H1 (cell line): ENCODE results near the gene HINT2. TPM values are rescaled to one million over a fixed set of nuclear protein-coding genes. Genes with fewer than 3 reads are reported as not detected.

Experiments
- CTCF ChIA-PET: fragments of 300-600 bp; sonication (Branson Sonifier 250); formaldehyde crosslinking; loops from one replicate; lab custom pipeline; 2021; ENCODE audit not compliant: partially characterized antibody; lab: Charles Lee
- POLR2A ChIA-PET: fragments of 300-600 bp; sonication (Branson Sonifier 250); formaldehyde crosslinking; loops from one replicate; lab custom pipeline; 2021; ENCODE audit warnings: inconsistent platforms; ENCODE audit not compliant: partially characterized antibody; lab: Charles Lee
- DNase-seq, 2 experiments: peaks; one replicate each; pipeline versions ENCODE4 v3.0.0 to v3.0.0-alpha.2; 2010 to 2022; ENCODE audit warnings: low spot score in 2 of 2, low read depth in 1 of 2, mixed read lengths in 1 of 2
- FAIRE-seq: peaks from 2 replicates; lab custom pipeline; 2011; peaks lifted over from hg19 to GRCh38; lab: Jason Lieb, UNC
- H2AFZ ChIP-seq: 2 replicates; pipeline ENCODE4 v1.8.1; 2012; ENCODE audit warnings: low read length, inconsistent platforms
- H2AK5ac ChIP-seq: 2 replicates; pipeline ENCODE4 v1.6.1; 2013; ENCODE audit warnings: low read depth, low read length
- H2BK120ac ChIP-seq: replicated peaks from 2 replicates; pipeline ENCODE3; 2013; ENCODE audit warnings: low read depth, low read length, inconsistent platforms
- H2BK12ac ChIP-seq: 2 replicates; pipeline ENCODE4 v1.6.1; 2013; ENCODE audit warnings: low read depth, low read length
- H2BK15ac ChIP-seq: 2 replicates; pipeline ENCODE4 v1.6.1; 2013; ENCODE audit warnings: low read length
- H2BK20ac ChIP-seq: 2 replicates; pipeline ENCODE4 v1.6.1; 2013; ENCODE audit warnings: low read length
- H2BK5ac ChIP-seq: 2 replicates; pipeline ENCODE4 v1.6.1; 2013; ENCODE audit warnings: low read depth, low read length
- H3K14ac ChIP-seq: 2 replicates; pipeline ENCODE4 v1.6.1; 2013; ENCODE audit warnings: inconsistent platforms; ENCODE audit not compliant: insufficient read length
- H3K18ac ChIP-seq: 2 replicates; pipeline ENCODE4 v1.6.1; 2013; ENCODE audit warnings: low read length; ENCODE audit errors: extremely low read depth
- H3K23ac ChIP-seq: 2 replicates; pipeline ENCODE4 v1.6.1; 2013; ENCODE audit warnings: inconsistent platforms; ENCODE audit not compliant: insufficient read length
- H3K23me2 ChIP-seq: 2 replicates; pipeline ENCODE4 v1.6.1; 2013; ENCODE audit warnings: low read depth, low read length
- H3K27ac ChIP-seq: 2 replicates; pipeline ENCODE4 v1.6.1; 2011; ENCODE audit warnings: low read depth, low read length, inconsistent platforms
- H3K27me3 ChIP-seq, 4 experiments: replicated peaks in 1 of 4; 1 replicate in 1 of 4; 2 replicates in 3 of 4; pipeline versions ENCODE4 v1.6.1 to v1.8.1; 2011 to 2013; ENCODE audit warnings: low read length in 3 of 4, mild to moderate bottlenecking in 3 of 4, inconsistent platforms in 2 of 4, mixed read lengths in 2 of 4, moderate library complexity in 1 of 4; ENCODE audit not compliant: control insufficient read depth in 3 of 4, insufficient read depth in 3 of 4; ENCODE audit errors: extremely low read depth in 1 of 4
- H3K36me3 ChIP-seq, 4 experiments: 2 replicates each; pipeline versions ENCODE4 v1.6.1 to v1.8.1; 2011 to 2013; ENCODE audit warnings: mild to moderate bottlenecking in 4 of 4, low read length in 3 of 4, moderate library complexity in 2 of 4, control low read depth in 1 of 4, inconsistent platforms in 1 of 4; ENCODE audit not compliant: insufficient read depth in 4 of 4, control insufficient read depth in 2 of 4
- H3K4ac ChIP-seq: replicated peaks from 2 replicates; pipeline ENCODE3; 2013; ENCODE audit warnings: low read length, low read depth, mixed read lengths, inconsistent platforms; ENCODE audit not compliant: insufficient read length
- H3K4me1 ChIP-seq, 4 experiments: replicated peaks in 1 of 4; 1 replicate in 1 of 4; 2 replicates in 3 of 4; pipeline versions ENCODE4 v1.6.1 to v1.8.1; 2011 to 2013; ENCODE audit warnings: low read length in 3 of 4, inconsistent platforms in 2 of 4, mixed read lengths in 1 of 4; ENCODE audit not compliant: insufficient read depth in 4 of 4, control insufficient read depth in 3 of 4
- H3K4me2 ChIP-seq, 2 experiments: 2 replicates each; pipeline versions ENCODE4 v1.6.1 to v1.8.1; 2011 to 2013; ENCODE audit warnings: low read depth in 2 of 2, low read length in 2 of 2, control low read depth in 1 of 2, inconsistent platforms in 1 of 2, mild to moderate bottlenecking in 1 of 2; ENCODE audit not compliant: insufficient read depth in 1 of 2
- H3K4me3 ChIP-seq, 4 experiments: fragments of 200-600, 300-600 bp in 1 of 4; sonication (generic), shearing (Covaris generic), sonication (Bioruptor Twin) in 1 of 4; 2 replicates each; pipeline versions ENCODE4 v1.5.1 to v1.8.1; 2011 to 2016; ENCODE audit warnings: low read length in 4 of 4, low read depth in 3 of 4, control low read depth in 2 of 4, inconsistent platforms in 2 of 4, mild to moderate bottlenecking in 2 of 4, mixed read lengths in 1 of 4, moderate library complexity in 1 of 4; ENCODE audit not compliant: insufficient read depth in 2 of 4; ENCODE audit errors: extremely low read depth in 1 of 4
- H3K56ac ChIP-seq: replicated peaks from 2 replicates; pipeline ENCODE3; 2013; ENCODE audit warnings: low read depth, mild to moderate bottlenecking, mixed read lengths, low read length, inconsistent platforms; ENCODE audit not compliant: insufficient read length
- H3K79me1 ChIP-seq: 2 replicates; pipeline ENCODE4 v1.6.1; 2013; ENCODE audit warnings: low read depth, low read length, control low read depth
- H3K79me2 ChIP-seq, 2 experiments: 2 replicates each; pipeline versions ENCODE4 v1.6.1 to v1.8.1; 2012 to 2013; ENCODE audit warnings: low read length in 2 of 2, mild to moderate bottlenecking in 2 of 2, inconsistent platforms in 1 of 2; ENCODE audit not compliant: insufficient read depth in 2 of 2, control insufficient read depth in 1 of 2
- H3K9ac ChIP-seq, 4 experiments: replicated peaks in 1 of 4; 1 replicate in 1 of 4; 2 replicates in 3 of 4; pipeline versions ENCODE4 v1.6.1 to v1.8.1; 2011 to 2013; ENCODE audit warnings: low read depth in 3 of 4, low read length in 3 of 4, control low read depth in 2 of 4, mild to moderate bottlenecking in 2 of 4, moderate library complexity in 2 of 4, inconsistent platforms in 1 of 4; ENCODE audit errors: extremely low read depth in 1 of 4
- H3K9me3 ChIP-seq, 2 experiments: 2 replicates each; pipeline versions ENCODE4 v1.6.1 to v1.8.1; 2012 to 2013; ENCODE audit warnings: mild to moderate bottlenecking in 2 of 2, moderate library complexity in 2 of 2, control low read depth in 1 of 2, inconsistent platforms in 1 of 2, low read depth in 1 of 2, low read length in 1 of 2, mixed read lengths in 1 of 2; ENCODE audit not compliant: insufficient read depth in 2 of 2
- H4K20me1 ChIP-seq, 2 experiments: replicated peaks in 1 of 2; 2 replicates each; pipeline versions ENCODE3 to v1.8.1; 2011 to 2013; ENCODE audit warnings: inconsistent platforms in 2 of 2, low read length in 2 of 2, mild to moderate bottlenecking in 1 of 2; ENCODE audit not compliant: insufficient read depth in 2 of 2, control insufficient read depth in 1 of 2
- H4K5ac ChIP-seq: 2 replicates; pipeline ENCODE4 v1.6.1; 2013; ENCODE audit warnings: low read length, low read depth, mixed read lengths, inconsistent platforms; ENCODE audit not compliant: insufficient read length
- H4K8ac ChIP-seq: 2 replicates; pipeline ENCODE4 v1.8.0; 2013; ENCODE audit warnings: mild to moderate bottlenecking, moderate library complexity, low read length, inconsistent platforms; ENCODE audit not compliant: insufficient read depth; ENCODE audit errors: extremely low read depth
- H4K91ac ChIP-seq: replicated peaks from 2 replicates; pipeline ENCODE3; 2013; ENCODE audit warnings: low read length, mixed read lengths, inconsistent platforms; ENCODE audit not compliant: insufficient read length
- BACH1 ChIP-seq: IDR thresholded peaks from 2 replicates; pipeline ENCODE4 v1.6.1; 2012; ENCODE audit warnings: low read length, improper control_type of control experiment
- CHD2 ChIP-seq: IDR thresholded peaks from 2 replicates; pipeline ENCODE4 v1.6.1; 2012; ENCODE audit warnings: low read length, improper control_type of control experiment
- GTF2F1 ChIP-seq: IDR thresholded peaks from 2 replicates; pipeline ENCODE4 v1.6.1; 2012; ENCODE audit warnings: low read depth, low read length, improper control_type of control experiment, borderline replicate concordance
- HDAC6 ChIP-seq: IDR thresholded peaks from one replicate; pipeline ENCODE4 v1.7.1; 2012; ENCODE audit warnings: low read depth, mild to moderate bottlenecking, inconsistent platforms, low read length, moderate library complexity
- KDM1A ChIP-seq: fragments of 200-600, 300-600 bp; sonication (generic); IDR thresholded peaks from 2 replicates; pipeline ENCODE4 v1.7.1; 2016; ENCODE audit warnings: mild to moderate bottlenecking, low read length, borderline replicate concordance
- MAX ChIP-seq: IDR thresholded peaks from 2 replicates; pipeline ENCODE4 v1.6.1; 2012; ENCODE audit warnings: inconsistent platforms
- PHF8 ChIP-seq: fragments of 200-600 bp; sonication (generic); conservative IDR thresholded peaks from 2 replicates; pipeline ENCODE4 v1.7.1; 2012; ENCODE audit warnings: low read depth, mild to moderate bottlenecking, inconsistent platforms, low read length, moderate library complexity
- RXRA ChIP-seq: IDR thresholded peaks from 2 replicates; pipeline ENCODE4 v1.6.1; 2011; ENCODE audit warnings: low read depth, mild to moderate bottlenecking, low read length, moderate library complexity; ENCODE audit not compliant: insufficient read depth
- WGBS, 2 experiments: shearing (Covaris generic) in 1 of 2; methylation state at CpG; one replicate each; pipeline versions ENCODE4 v1.1.6 to v1.1.7; 2013 to 2015; ENCODE audit warnings: low lambda C conversion rate in 2 of 2, mixed read lengths in 2 of 2, inconsistent platforms in 1 of 2, low coverage in 1 of 2, missing lambda C conversion rate in 1 of 2; ENCODE audit not compliant: insufficient replicate concordance in 2 of 2, insufficient coverage in 1 of 2, insufficient read length in 1 of 2; ENCODE audit errors: extremely low coverage in 1 of 2, missing lambda C conversion rate in 1 of 2; 5-methylcytosine and 5-hydroxymethylcytosine counted together
- polyA plus RNA-seq, 7 experiments: library from polyadenylated mRNA; depleted of rRNA in 3 of 7; stranded (reverse) in 5 of 7; unstranded in 2 of 7; fragments of >200 nt in 5 of 7; fragments of 200-250 nt in 2 of 7; gene quantifications; 1 replicate in 5 of 7; 2 replicates in 1 of 7; 4 replicates in 1 of 7; pipeline versions ENCODE4 v1.2.1 to v1.2.3, GENCODE V29; 2011 to 2013; ENCODE audit warnings: missing spikeins in 2 of 7, mixed read lengths in 2 of 7
- total RNA-seq: library from RNA; stranded (reverse); fragmentation: NEBNext Ultra II Directional; extraction: Animal tissue kit (Norgen Biotek cat#: 25700); gene quantifications from 2 replicates; pipeline ENCODE4 v1.2.1, GENCODE V29; 2021

The HINT2 gene
- total and polyA plus RNA-seq, 2 of the 8 experiments (the other 6 are each of a cell fraction or from before 2014, with no cell fraction given), result 32.1 to 51.2 TPM

GRCh38 chr9:35810122-35810521, 4.7 kb downstream of the HINT2 start:
- H3K18ac ChIP-seq, result no peak overlapping the region
- no peaks in the 10 kb centered on the region for H3K79me2 ChIP-seq
- H3K27ac ChIP-seq, result no peak overlapping the region
- H3K14ac ChIP-seq, result no peak overlapping the region
- TF ChIP-seq PHF8 (no peak), HDAC6 (no peak), GTF2F1 (no peak), BACH1 (no peak), KDM1A (no peak), MAX (no peak), RXRA (no peak), CHD2 (no peak)
- no peak overlapping the region for H3K4me3 ChIP-seq
- no peak overlapping the region for H4K8ac ChIP-seq
- no peak overlapping the region for H2AFZ ChIP-seq
- H3K4me2 ChIP-seq, result no peak overlapping the region
- H2BK15ac ChIP-seq, result no peak overlapping the region
- H4K20me1 ChIP-seq, result peaks cover 0 to 2% of the 10 kb centered on the region in 2 experiments
- H3K79me1 ChIP-seq, result no peaks in the 10 kb centered on the region
- H3K23ac ChIP-seq, result no peak overlapping the region
- H4K5ac ChIP-seq, result no peak overlapping the region
- no peaks in the 10 kb centered on the region for H3K9me3 ChIP-seq
- no peak overlapping the region for H2AK5ac ChIP-seq
- 93% methylated on average over 7 of the region's 7 CpGs; no CpG with 5 or more reads in 1 of the 2 experiments for WGBS, 2 experiments
- H4K91ac ChIP-seq, result no peak overlapping the region
- H3K4ac ChIP-seq, result no peak overlapping the region
- H3K4me1 ChIP-seq, result peaks cover 0 to 7% (median 4%) of the 10 kb centered on the region in 4 experiments; a peak in 6 of 7 replicates
- peaks cover 4% of the 10 kb centered on the region for H3K23me2 ChIP-seq
- H3K56ac ChIP-seq, result no peak overlapping the region
- H3K27me3 ChIP-seq, result peaks cover 0 to 3% (median 2%) of the 10 kb centered on the region in 4 experiments; a peak in 1 of 7 replicates
- H3K9ac ChIP-seq, result no peak overlapping the region
- H2BK120ac ChIP-seq, result no peak overlapping the region
- peaks cover 0 to 4% (median 0%) of the 10 kb centered on the region in 4 experiments; a peak in 2 of 8 replicates for H3K36me3 ChIP-seq
- ChIA-PET POLR2A (interaction anchor here (1.5 to 2.9 kb wide), 3 partner anchors 17 to 78 kb away, joined by 3 to 7 read pairs (median 5); partner anchors contain the start of genes CREB3 and TLN1), CTCF (interaction anchor here (0.9 to 6.2 kb wide), 5 partner anchors 17 to 99 kb away, joined by 3 to 115 read pairs (median 7); partner anchors contain the start of genes FAM221B, SPAAR and TMEM8B)
- H2BK12ac ChIP-seq, result no peak overlapping the region
- FAIRE-seq (no peak), DNase-seq (no peak)
- H2BK20ac ChIP-seq, result no peak overlapping the region
- no peak overlapping the region for H2BK5ac ChIP-seq
